Measurements from ENCODE around the gene CEBPE. TPM values are rescaled to one million over a fixed set of nuclear protein-coding genes. Genes with fewer than 3 reads are reported as not detected.
"Not testable (repeated sequence)": the region's sequence is repeated elsewhere in the genome, so short reads cannot be mapped to it uniquely, and the experiment has no call there.

Gene CEBPE
- polyA plus RNA-seq, 2 donors = 0.02 TPM; not detected in 1

DNA sequence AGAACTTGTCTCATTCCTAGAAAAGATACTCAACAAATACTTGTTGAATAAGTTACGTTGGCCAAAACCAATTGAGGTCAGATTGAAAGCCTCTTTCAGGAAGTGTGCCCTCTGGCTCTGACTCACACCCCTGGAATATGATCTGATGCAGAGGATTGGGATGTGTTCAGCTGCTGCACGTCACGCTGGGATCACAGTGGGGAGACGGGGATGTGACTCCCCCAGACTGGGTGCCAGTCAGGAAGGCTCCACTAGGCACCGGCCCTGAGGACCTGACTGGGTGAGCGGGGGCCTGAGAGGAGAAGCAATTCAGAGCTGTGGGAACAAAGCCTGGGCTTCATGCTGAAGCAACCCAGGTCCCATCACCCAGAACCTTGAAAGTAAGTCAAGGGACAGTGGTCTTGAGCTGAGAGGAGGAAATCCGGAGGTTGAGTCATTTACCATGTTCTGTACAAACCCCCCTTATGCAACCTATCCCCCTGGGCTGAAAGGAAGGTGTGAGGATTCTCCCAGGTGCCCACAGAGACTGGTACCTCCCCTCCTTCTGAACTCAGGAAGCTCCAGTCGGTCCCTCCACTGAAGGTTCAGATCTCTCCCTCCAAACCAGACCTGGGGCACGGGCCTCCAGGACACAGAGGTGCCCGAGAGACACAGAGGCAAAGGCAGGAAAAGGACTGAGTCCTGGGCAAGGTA lies 3.9 kb downstream of the CEBPE start:
- no peaks in the 10 kb centered on the region for H3K27me3 ChIP-seq (ENCODE audit: control insufficient read depth in 1 of 2, insufficient read depth in 2 of 2, low read length in 2 of 2)
- H3K4me3 ChIP-seq (ENCODE audit: low read depth in 1 of 2, low read length in 2 of 2) = no peak overlapping the region
- 51 to 60% methylated on average over 10 of the region's 10 CpGs for whole genome bisulfite sequencing, 2 donors
- H3K4me1 ChIP-seq (ENCODE audit: control insufficient read depth in 2 of 2, insufficient read depth in 2 of 2, low read length in 1 of 2) = peaks cover 0 to 2% of the 10 kb centered on the region in 2 donors
- H3K36me3 ChIP-seq (ENCODE audit: control insufficient read depth in 2 of 2, insufficient read depth in 2 of 2, low read length in 1 of 2) = no peaks in the 10 kb centered on the region
- H3K9me3 ChIP-seq (ENCODE audit: control insufficient read depth in 2 of 2, insufficient read depth in 1 of 2, low read depth in 1 of 2, low read length in 1 of 2) = peaks cover 0 to 2% of the 10 kb centered on the region in 2 donors
- no peak overlapping the region for H3K27ac ChIP-seq (ENCODE audit: low read depth in 2 of 2, low read length in 1 of 2)

DNA sequence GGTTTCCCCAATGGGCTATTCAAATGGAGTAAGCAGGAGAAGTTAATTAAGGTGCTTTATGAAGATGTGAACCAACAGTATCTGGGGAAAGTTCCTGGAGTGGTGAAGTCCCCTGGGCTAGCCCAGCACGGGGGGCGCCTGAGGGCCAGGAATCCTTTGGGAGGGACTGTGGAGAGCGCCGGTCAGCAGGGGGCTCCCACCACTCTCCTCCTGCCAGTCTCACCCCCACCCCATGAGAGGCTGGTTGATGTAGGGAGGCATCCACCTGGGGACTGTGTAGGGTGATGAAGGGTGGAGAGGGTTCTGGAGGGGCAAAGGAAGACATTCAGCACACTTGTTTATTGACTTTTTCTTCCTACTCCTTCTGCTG lies 4.4 kb downstream of the CEBPE start:
- WGBS, 2 donors = 64 to 65% methylated on average over 4 of the region's 4 CpGs
- Histone ChIP-seq H3K27me3 (ENCODE audit: control insufficient read depth in 1 of 2, insufficient read depth in 2 of 2, low read length in 2 of 2) (no peaks in the 10 kb centered on the region), H3K4me1 (ENCODE audit: control insufficient read depth in 2 of 2, insufficient read depth in 2 of 2, low read length in 1 of 2) (peaks cover 0 to 2% of the 10 kb centered on the region in 2 donors), H3K36me3 (ENCODE audit: control insufficient read depth in 2 of 2, insufficient read depth in 2 of 2, low read length in 1 of 2) (no peaks in the 10 kb centered on the region), H3K9me3 (ENCODE audit: control insufficient read depth in 2 of 2, insufficient read depth in 1 of 2, low read depth in 1 of 2, low read length in 1 of 2) (peaks cover 0 to 2% of the 10 kb centered on the region in 2 donors), H3K4me3 (ENCODE audit: low read depth in 1 of 2, low read length in 2 of 2) (no peak overlapping the region), H3K27ac (ENCODE audit: low read depth in 2 of 2, low read length in 1 of 2) (no peak overlapping the region)

DNA sequence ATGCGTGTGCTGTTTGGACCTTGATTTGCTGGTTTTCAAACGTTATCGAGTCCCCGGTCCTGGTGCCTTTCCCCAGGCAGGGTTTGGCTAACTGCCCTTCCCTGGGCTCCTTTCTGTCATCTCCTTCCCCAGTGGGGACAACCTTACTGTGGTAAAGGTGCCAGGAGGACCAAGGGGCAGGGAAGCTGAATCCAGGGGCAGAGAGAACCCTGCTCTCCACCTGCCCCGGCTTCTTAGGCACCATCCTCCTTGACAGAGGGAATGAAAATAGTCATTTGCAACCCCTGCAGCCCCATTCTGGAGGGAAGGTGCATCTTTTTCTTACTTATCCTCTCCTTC lies 5.0 kb downstream of the CEBPE start:
- peaks cover 0 to 2% of the 10 kb centered on the region in 2 donors for H3K4me1 ChIP-seq (ENCODE audit: control insufficient read depth in 2 of 2, insufficient read depth in 2 of 2, low read length in 1 of 2)
- no peaks in the 10 kb centered on the region for H3K36me3 ChIP-seq (ENCODE audit: control insufficient read depth in 2 of 2, insufficient read depth in 2 of 2, low read length in 1 of 2)
- WGBS, 2 donors = 67 to 81% methylated on average over 5 of the region's 5 CpGs
- H3K27me3 ChIP-seq (ENCODE audit: control insufficient read depth in 1 of 2, insufficient read depth in 2 of 2, low read length in 2 of 2) = no peaks in the 10 kb centered on the region
- H3K9me3 ChIP-seq (ENCODE audit: control insufficient read depth in 2 of 2, insufficient read depth in 1 of 2, low read depth in 1 of 2, low read length in 1 of 2) = peaks cover 0 to 2% of the 10 kb centered on the region in 2 donors
- no peak overlapping the region for H3K27ac ChIP-seq (ENCODE audit: low read depth in 2 of 2, low read length in 1 of 2)
- no peak overlapping the region for H3K4me3 ChIP-seq (ENCODE audit: low read depth in 1 of 2, low read length in 2 of 2)

DNA sequence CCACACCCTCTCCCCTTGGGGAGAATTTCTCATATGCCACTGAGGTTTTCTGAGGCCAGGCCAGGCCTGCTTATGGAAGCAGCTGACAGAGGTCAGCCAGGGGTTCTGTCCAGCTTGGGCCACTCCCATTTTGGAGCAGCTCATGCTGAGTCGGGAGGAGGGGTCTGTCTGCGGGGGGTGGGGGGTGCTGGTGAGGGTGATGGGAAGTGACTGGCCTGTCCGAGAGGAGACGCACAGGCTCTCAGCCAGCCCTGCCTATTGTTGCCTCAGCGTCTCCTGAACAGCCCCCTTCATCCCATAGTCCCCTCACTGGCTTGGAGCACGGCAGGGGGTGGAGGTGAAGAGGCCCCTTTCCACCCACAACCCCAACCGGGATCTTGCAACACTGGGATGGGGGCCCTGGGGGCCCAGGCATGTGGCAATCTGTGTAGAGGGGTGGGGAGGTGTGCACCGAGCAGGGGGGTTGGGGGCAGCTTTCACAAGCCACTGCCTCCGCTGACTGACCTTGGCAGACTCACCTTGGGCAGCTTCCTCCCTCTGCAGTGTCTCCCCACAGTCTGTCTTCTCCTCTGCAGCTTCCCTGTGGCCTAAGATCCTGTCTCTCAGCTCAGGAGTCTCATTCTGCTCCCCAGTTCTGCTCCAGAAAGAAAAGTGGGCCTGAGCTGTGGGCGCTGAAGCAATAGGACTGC lies 5.5 kb downstream of the CEBPE start:
- Histone ChIP-seq H3K4me1 (ENCODE audit: control insufficient read depth in 2 of 2, insufficient read depth in 2 of 2, low read length in 1 of 2) (peaks cover 0 to 2% of the 10 kb centered on the region in 2 donors), H3K27ac (ENCODE audit: low read depth in 2 of 2, low read length in 1 of 2) (no peak overlapping the region), H3K27me3 (ENCODE audit: control insufficient read depth in 1 of 2, insufficient read depth in 2 of 2, low read length in 2 of 2) (no peaks in the 10 kb centered on the region), H3K4me3 (ENCODE audit: low read depth in 1 of 2, low read length in 2 of 2) (no peak overlapping the region), H3K9me3 (ENCODE audit: control insufficient read depth in 2 of 2, insufficient read depth in 1 of 2, low read depth in 1 of 2, low read length in 1 of 2) (peaks cover 0 to 2% of the 10 kb centered on the region in 2 donors), H3K36me3 (ENCODE audit: control insufficient read depth in 2 of 2, insufficient read depth in 2 of 2, low read length in 1 of 2) (no peaks in the 10 kb centered on the region)
- 58 to 63% methylated on average over 10 of the region's 10 CpGs for WGBS, 2 donors

DNA sequence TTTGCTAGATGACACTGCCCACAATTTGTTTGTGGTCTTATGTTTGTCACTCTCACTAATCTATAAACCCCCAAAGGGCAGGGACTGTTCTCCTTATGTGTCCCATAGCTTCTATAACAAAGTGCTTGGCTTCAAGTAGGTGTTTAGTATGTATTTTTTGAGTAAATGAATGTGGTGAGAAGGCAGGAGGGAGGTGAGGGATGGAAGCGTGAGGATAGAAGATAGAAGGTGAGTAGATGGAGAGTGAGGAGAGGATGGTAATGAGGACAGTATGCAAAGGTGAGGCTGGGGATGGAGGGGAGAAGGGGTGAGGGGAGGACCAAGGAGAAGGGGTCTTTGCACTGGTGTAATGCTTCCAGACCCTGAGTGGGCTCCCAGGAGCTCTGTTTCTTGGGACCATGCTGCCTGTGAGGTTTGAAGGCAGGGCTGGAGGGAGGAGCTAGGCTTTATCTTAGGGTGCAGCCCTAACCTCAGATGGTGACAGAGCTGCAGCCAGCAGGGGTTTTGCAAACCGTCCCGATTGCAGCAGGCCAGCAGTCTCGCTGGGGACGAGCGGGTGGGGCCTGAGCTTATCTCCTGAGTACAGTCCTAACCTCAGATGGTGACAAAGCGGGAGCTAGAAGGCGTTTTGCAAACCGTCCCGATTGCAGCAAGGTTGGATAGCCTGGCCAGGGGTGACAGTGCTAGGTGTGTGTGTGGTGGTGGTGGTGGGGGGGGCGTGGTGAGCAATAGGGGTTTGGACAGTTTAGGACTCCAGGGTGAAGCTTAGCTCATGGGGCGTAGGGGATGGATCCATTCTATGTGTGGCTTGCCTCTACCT lies 6.5 kb downstream of the CEBPE start:
- Histone ChIP-seq H3K9me3 (ENCODE audit: control insufficient read depth in 2 of 2, insufficient read depth in 1 of 2, low read depth in 1 of 2, low read length in 1 of 2) (peaks cover 0 to 2% of the 10 kb centered on the region in 2 donors), H3K4me1 (ENCODE audit: control insufficient read depth in 2 of 2, insufficient read depth in 2 of 2, low read length in 1 of 2) (peaks cover 0 to 2% of the 10 kb centered on the region in 2 donors), H3K4me3 (ENCODE audit: low read depth in 1 of 2, low read length in 2 of 2) (no peak overlapping the region), H3K27me3 (ENCODE audit: control insufficient read depth in 1 of 2, insufficient read depth in 2 of 2, low read length in 2 of 2) (no peaks in the 10 kb centered on the region), H3K36me3 (ENCODE audit: control insufficient read depth in 2 of 2, insufficient read depth in 2 of 2, low read length in 1 of 2) (no peaks in the 10 kb centered on the region), H3K27ac (ENCODE audit: low read depth in 2 of 2, low read length in 1 of 2) (no peak overlapping the region)
- 44 to 66% methylated on average over 12 of the region's 12 CpGs for WGBS, 2 donors

DNA sequence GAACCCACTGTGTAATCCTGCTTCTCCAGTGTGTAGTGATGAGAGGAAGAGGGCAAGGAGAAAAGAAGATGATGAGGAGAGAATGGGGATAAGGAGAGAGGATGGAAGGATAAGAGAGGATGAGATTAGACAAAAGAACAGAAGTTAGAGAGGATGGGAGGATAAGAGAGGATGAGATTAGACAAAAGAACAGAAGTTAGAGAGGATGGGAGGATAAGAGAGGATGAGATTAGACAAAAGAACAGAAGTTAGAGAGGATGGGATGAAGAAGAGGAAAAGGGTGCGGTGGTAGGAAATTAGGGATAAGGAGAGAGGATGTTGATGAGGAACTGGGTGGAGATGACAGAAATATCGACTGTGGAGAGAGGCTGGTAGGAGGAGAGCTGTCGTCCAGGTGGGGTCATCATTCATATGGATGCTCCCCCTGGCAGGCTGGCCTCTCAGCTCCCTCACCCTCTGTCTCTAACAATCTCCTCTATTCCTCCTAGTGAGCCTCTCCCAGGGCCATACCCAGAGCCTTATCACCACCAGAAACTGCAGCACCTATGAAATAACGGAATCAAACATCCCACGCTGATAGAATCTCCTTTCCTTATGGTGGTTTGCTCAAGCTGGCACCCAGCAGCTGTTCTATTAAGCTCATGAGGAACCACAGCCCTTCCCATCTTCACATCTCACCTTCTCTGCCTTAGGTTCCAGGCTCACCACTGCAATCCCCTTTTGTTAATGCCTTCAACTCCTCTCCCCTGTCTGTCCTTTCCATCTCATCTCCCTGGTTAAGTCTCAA lies 8.3 kb downstream of the CEBPE start:
- Histone ChIP-seq H3K4me3 (ENCODE audit: low read depth in 1 of 2, low read length in 2 of 2) (no peak overlapping the region), H3K27me3 (ENCODE audit: control insufficient read depth in 1 of 2, insufficient read depth in 2 of 2, low read length in 2 of 2) (no peaks in the 10 kb centered on the region), H3K36me3 (ENCODE audit: control insufficient read depth in 2 of 2, insufficient read depth in 2 of 2, low read length in 1 of 2) (no peaks in the 10 kb centered on the region), H3K4me1 (ENCODE audit: control insufficient read depth in 2 of 2, insufficient read depth in 2 of 2, low read length in 1 of 2) (peaks cover 0 to 2% of the 10 kb centered on the region in 2 donors), H3K9me3 (ENCODE audit: control insufficient read depth in 2 of 2, insufficient read depth in 1 of 2, low read depth in 1 of 2, low read length in 1 of 2) (peaks cover 0 to 2% of the 10 kb centered on the region in 2 donors), H3K27ac (ENCODE audit: low read depth in 2 of 2, low read length in 1 of 2) (no peak overlapping the region)
- WGBS, 2 donors = 65 to 70% methylated on average over 4 to 5 of the region's 5 CpGs

DNA sequence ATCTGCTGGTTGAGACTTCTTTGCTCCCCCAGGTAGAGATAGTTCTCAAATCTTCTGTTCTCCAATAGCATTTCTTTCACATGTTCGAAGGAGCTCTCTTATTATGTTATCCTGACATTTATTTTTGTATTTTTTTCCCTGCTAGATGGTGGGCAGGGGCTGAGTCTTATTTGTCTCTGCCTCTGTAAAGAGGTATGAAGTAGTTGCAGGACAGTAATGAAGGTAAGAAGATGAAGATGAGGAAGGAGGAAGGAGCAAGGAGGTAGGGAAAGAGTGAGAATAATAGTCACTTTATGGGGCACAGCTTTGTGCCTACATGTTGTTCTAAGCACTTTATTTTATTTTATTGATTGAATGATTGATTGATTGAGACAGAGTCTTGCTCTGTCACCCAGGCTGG lies 9.3 kb downstream of the CEBPE start:
- peaks cover 0 to 2% of the 10 kb centered on the region in 2 donors for H3K9me3 ChIP-seq (ENCODE audit: control insufficient read depth in 2 of 2, insufficient read depth in 1 of 2, low read depth in 1 of 2, low read length in 1 of 2)
- no peak overlapping the region for H3K4me3 ChIP-seq (ENCODE audit: low read depth in 1 of 2, low read length in 2 of 2)
- WGBS, 2 donors = 85 to 90% methylated on average over 1 of the region's 1 CpG
- no peak overlapping the region for H3K27ac ChIP-seq (ENCODE audit: low read depth in 2 of 2, low read length in 1 of 2)
- no peaks in the 10 kb centered on the region for H3K36me3 ChIP-seq (ENCODE audit: control insufficient read depth in 2 of 2, insufficient read depth in 2 of 2, low read length in 1 of 2)
- H3K27me3 ChIP-seq (ENCODE audit: control insufficient read depth in 1 of 2, insufficient read depth in 2 of 2, low read length in 2 of 2) = no peaks in the 10 kb centered on the region
- H3K4me1 ChIP-seq (ENCODE audit: control insufficient read depth in 2 of 2, insufficient read depth in 2 of 2, low read length in 1 of 2) = no peaks in the 10 kb centered on the region

DNA sequence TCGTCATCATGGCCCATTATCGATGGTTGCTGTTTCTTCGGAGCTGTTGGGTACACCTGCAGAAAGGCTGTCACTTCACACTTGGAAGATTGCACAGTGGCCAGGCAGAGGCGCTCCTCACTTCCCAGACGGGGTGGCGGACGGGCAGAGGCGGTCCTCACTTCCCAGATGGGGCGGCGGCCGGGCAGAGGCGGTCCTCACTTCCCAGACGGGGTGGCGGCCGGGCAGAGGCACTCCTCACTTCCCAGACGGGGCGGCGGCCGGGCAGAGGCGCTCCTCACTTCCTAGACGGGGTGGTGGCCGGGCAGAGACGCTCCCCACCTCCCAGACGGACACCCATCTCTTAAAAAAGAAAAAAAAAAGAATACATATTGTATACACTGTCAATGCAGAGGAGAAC lies 10.9 kb downstream of the CEBPE start:
- H3K4me3 ChIP-seq (ENCODE audit: low read depth in 1 of 2, low read length in 2 of 2); H3K4me1 ChIP-seq (ENCODE audit: control insufficient read depth in 2 of 2, insufficient read depth in 2 of 2, low read length in 1 of 2); H3K9me3 ChIP-seq (ENCODE audit: control insufficient read depth in 2 of 2, insufficient read depth in 1 of 2, low read depth in 1 of 2, low read length in 1 of 2); H3K27ac ChIP-seq (ENCODE audit: low read depth in 2 of 2, low read length in 1 of 2); H3K27me3 ChIP-seq (ENCODE audit: control insufficient read depth in 1 of 2, insufficient read depth in 2 of 2, low read length in 2 of 2); H3K36me3 ChIP-seq (ENCODE audit: control insufficient read depth in 2 of 2, insufficient read depth in 2 of 2, low read length in 1 of 2): not testable (repeated sequence)
- 86 to 89% methylated on average over 24 of the region's 24 CpGs for WGBS, 2 donors

DNA sequence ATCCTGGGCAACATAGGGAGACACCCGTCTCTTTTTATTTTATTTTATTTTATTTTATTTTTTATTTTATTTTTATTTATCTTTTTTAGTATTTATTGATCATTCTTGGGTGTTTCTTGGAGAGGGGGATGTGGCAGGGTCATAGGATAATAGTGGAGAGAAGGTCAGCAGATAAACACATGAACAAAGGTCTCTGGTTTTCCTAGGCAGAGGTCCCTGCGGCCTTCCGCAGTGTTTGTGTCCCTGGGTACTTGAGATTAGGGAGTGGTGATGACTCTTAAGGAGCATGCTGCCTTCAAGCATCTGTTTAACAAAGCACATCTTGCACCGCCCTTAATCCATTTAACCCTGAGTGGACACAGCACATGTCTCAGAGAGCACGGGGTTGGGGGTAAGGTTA lies 11.4 kb downstream of the CEBPE start:
- not testable (repeated sequence) for H3K27ac ChIP-seq (ENCODE audit: low read depth in 2 of 2, low read length in 1 of 2); H3K27me3 ChIP-seq (ENCODE audit: control insufficient read depth in 1 of 2, insufficient read depth in 2 of 2, low read length in 2 of 2); H3K9me3 ChIP-seq (ENCODE audit: control insufficient read depth in 2 of 2, insufficient read depth in 1 of 2, low read depth in 1 of 2, low read length in 1 of 2); H3K36me3 ChIP-seq (ENCODE audit: control insufficient read depth in 2 of 2, insufficient read depth in 2 of 2, low read length in 1 of 2); H3K4me3 ChIP-seq (ENCODE audit: low read depth in 1 of 2, low read length in 2 of 2); H3K4me1 ChIP-seq (ENCODE audit: control insufficient read depth in 2 of 2, insufficient read depth in 2 of 2, low read length in 1 of 2)
- WGBS, 2 donors = 79 to 94% methylated on average over 1 to 2 of the region's 5 CpGs
